ENCODE measurements around the gene SMCO2.

The SMCO2 gene

GRCh38 chr12:27502021-27502435 lies 55.5 kb downstream of the SMCO2 start:
- DNase-seq: no peak

GRCh38 chr12:27504507-27504906 lies 58.0 kb downstream of the SMCO2 start:
- DNase-seq: no peak

DNA sequence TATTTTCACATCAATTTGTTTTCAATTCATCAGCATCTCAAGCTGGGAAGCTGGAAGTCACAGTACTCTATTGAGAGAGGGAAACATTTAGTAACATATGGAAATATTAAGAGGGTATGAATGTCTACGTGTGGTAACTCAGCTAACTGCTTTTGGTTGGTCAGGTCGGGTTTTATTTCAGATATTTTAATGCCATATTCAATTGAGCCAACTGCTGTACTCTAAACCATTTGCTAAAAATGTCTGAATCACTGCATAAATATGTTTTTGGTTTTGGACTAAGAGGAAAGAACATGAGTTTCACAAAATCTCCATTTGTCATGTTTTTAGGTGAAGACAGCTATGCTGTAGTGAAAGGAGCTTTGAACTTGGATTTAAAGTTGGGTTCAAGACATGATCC lies 58.6 kb downstream of the SMCO2 start:
- no peak for DNase-seq

- no peak for DNase-seq
Measured at GRCh38 chr12:27505761-27506160, 59.2 kb downstream of the SMCO2 start.

- no peak for DNase-seq
Measured at GRCh38 chr12:27506645-27507189, 60.2 kb downstream of the SMCO2 start.

DNA sequence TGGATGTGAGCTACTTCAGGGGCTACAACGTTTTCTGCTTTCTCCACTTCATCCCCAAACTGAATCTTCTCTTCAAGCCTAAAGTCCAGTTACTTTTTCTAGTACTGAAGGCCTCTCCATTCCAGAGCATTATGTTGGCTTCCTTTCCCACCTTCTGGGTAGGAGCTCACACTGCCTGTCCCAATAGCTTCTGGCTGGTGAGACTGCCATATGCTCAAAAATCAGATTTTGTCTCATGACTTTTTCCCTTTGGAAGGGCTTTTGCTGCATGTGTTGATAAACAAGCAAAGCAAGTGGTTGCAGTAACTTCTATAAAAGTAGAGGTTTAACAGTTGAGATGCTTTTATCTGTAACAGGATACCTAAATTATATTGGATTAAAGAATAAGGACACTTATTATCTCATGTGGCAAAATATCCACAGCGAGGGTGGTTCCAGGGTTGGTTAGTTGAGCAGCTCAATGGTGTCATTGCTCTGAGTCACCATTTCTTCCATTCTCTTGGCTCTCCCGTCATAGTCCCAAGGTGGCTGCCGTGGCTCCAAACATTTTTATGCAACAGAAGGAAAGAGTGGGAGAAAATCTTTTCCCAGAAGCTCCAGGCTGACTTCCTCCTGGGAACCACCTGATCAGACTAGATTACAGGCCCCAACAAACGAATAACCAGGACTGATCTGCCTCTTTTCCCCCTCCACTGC lies 62.3 kb downstream of the SMCO2 start:
- DNase-seq: no peak

GRCh38 chr12:27511031-27511722 lies 64.6 kb downstream of the SMCO2 start:
- no peak for DNase-seq

- no peak for DNase-seq
Measured at GRCh38 chr12:27511723-27512045, 65.1 kb downstream of the SMCO2 start.

DNA sequence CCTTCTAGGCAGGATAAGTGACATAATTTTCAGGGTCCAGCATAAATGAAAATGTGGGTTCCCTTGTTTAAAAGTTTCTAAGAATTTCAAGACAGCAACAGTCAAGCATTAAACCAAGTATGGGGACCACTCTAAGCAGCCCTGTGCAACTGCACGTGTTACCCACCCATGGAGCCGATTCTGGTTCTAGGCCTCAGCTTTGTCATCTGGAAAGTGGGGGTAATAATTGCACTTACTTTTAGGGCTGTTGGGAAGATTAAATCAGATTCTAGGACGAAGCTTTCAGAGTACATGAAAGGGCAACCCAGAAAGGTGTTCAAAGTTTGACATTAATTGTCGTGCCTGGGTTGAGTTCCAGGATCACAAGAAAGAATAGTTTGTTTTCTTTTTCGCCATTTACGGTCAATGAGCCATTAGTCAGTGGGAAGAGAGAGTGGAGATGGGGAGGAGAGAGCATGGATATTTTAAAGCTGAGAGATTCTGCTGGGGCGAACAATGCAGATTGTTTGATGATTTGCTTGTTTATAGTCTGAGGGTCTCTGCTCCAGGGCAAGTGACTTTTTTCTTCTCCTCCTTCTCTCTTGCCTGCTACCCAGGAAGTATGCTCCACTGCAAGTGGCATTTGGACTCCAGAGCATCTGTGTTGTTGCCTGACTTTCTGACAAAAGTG lies 66.8 kb downstream of the SMCO2 start:
- no peak for DNase-seq

DNA sequence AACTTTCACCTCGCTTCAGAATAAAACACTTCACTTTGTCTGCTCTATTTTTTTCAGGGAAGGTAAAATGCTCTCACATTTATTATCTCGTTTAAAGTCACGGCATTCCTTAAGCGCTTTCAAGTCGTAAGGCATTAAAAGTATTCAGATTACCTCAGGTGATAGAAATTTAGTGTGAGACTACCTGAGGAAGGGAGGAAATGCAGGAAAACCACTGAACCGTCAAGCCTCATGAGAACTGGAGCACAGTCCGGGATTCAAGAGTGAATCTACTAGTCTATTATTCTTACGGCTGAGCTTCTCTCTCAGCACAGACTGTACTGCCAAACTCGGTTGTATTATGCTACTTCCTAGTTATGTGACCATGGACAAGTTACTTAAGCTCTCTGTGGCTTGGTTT lies 69.1 kb downstream of the SMCO2 start:
- no peak for DNase-seq

DNA sequence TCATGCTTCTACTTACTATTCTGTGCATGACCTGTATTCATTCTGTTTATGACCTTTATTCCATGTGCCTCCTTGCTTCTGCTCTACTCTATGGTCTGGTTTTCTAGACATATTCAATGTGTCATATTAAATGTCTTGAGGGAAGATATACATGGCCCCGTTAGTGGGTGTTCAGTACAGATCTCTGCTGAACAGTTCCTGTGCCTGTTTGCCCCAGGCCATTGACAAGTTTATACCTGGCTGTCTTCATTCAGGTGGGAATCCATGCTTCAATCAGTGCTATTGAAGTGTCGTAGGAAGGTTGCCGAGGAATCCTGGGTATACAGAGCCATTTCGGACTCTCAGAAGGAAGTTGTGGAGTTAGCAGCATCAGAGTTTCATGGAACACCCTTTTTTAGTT lies 70.1 kb downstream of the SMCO2 start:
- DNase-seq: no peak

DNA sequence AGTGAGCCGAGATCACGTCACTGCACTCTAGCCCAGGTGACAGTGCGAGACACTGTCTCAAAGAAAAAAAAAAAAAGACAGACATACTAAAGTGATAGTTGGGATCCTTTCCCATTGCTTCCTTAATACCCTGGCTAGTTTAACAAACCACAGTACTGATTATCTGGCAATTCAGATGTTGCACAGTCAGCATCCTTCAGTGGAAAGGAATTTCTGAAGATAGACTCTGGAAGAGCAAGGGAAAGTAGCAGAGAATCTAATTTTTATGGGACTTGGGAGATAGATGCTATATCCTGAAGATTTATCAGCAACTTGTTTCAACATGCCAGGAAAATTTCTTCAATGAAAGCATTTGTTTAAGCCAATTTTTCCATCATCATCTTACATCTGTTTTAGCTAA lies 71.0 kb downstream of the SMCO2 start:
- DNase-seq: no peak

DNA sequence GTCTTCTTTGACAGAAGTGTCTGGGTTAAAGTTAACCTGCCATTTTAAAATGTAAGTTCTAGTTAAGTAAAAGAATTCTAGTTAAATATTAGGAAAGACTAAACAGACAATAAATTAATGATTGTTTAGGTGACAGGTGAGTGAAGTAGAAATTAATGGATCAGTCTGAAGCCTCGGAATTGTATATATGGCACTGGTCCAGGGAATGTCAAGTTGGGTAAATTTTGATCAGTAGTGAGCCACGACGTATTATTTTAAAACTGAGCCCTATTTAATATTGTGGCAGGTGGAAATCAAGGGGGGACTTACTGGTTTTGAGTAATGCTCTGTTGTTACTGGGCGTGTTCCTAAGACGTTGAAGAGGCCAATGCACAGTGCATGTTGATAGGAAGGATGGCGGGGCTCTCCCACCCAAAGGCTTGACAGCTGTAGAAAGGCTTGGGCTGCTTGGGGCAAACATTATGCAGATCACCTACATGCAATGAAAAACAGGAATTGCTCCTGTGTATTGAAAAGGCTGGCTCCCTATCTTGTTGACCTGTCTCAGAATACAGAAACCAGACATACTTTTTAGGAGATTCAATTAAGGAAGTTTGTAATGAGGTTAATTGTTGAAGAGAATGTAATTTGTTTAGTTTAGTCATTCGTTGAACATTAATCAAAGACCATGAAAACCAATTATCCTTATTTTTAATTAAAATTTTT lies 71.6 kb downstream of the SMCO2 start:
- no peak for DNase-seq

- DNase-seq: no peak
Measured at GRCh38 chr12:27521066-27521465, 74.5 kb downstream of the SMCO2 start.

DNA sequence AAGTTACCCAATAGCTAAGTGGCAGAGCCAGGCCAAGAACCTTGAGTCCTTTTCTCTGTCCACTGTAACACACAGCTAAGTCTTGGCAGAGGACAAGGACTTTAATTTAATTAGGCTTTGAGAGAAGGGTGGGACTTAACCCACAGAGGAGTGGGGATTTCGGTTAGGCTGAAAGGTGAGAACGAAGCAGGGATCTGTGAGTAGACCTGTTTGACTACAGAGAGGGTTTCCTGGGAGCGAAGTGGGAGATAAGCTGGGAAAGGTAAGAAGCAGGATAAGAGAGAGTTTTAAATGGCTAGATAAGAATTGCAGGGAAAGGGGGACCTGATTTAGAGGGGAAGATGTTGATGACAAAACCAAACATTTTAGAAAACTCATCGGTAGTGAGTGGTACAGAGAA lies 75.4 kb downstream of the SMCO2 start:
- no peak for DNase-seq

DNA sequence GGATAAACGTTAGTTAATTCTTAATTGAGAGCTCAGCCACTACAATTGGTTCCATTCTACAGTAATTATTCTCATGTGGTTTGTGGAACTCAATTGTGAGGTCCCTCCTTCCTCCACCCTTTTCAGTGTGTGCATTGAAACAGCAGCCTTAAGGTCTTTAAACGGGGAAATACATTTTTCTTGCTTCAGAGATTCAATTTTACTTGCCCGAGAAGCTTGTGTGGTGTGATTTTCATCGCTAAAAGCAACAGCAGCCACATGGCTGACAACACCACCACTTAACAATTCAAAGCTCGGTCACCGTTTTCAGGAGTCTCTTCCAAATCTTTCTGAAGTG lies 76.7 kb downstream of the SMCO2 start:
- DNase-seq: no peak

DNA sequence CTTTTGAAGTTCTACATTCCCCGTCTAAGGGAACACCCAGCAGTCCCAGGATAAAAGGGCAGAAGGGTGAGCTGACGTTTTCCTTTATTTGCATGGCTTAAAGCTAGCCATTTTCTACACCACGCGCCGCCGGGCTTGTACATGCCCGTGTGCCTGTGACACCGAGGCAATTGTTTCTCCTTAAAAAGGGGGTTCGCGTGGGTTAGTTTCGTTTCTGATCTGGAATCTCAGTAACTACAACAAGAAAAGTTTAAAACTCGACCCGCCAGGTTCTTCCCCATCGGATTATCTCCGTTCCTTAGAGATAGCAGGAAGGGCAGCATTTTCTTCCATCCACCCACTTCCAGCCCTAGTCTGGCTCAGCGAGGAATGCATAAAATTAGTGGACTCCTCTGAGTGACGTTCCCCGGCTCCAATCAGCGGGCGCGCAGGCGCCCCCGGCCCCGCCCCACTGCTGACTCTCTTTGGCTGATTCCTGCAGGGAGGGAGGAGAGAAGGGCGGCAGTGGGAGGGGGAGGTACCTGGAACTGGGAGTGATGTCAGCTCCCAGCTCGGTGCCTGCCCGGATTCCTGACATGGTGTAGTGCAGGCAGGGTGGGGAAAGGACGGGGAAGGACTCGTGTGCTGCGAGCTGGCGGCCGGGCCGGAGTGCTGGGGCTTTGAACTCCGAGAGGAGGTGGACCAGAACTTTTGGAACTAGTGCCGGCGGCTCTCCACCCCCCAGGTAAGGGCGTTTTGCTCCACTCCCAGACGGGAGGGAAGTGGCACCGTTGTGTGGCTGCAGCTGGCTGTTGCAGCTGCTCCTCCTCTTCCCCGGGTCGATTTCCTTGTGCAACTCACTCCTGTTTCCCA lies 77.3 kb downstream of the SMCO2 start, which contains the start of gene PPFIBP1:
TSS of gene PPFIBP1 (plus strand) at position 565 of the 852 bp plus-strand sequence. CDS start 109,191 bp downstream, outside the sequence.
- DNase-seq: peak; percentile 69

DNA sequence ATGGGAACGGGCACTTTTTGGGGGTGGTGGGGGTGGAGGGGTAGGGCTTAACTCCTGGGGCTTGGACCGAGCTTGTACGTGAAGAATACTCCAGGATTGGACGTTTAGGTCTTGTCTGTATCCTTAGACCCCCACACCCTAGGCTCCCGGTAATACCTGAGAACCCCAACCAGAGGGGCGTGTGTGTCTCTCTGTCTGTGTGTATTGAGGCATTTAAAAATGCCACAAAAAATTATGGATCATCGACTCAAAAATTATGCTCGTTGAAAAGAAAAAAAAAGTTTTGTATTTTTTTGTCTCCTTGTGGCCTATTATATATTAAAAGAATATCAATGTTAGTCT lies 77.9 kb downstream of the SMCO2 start:
- no peak for DNase-seq

DNA sequence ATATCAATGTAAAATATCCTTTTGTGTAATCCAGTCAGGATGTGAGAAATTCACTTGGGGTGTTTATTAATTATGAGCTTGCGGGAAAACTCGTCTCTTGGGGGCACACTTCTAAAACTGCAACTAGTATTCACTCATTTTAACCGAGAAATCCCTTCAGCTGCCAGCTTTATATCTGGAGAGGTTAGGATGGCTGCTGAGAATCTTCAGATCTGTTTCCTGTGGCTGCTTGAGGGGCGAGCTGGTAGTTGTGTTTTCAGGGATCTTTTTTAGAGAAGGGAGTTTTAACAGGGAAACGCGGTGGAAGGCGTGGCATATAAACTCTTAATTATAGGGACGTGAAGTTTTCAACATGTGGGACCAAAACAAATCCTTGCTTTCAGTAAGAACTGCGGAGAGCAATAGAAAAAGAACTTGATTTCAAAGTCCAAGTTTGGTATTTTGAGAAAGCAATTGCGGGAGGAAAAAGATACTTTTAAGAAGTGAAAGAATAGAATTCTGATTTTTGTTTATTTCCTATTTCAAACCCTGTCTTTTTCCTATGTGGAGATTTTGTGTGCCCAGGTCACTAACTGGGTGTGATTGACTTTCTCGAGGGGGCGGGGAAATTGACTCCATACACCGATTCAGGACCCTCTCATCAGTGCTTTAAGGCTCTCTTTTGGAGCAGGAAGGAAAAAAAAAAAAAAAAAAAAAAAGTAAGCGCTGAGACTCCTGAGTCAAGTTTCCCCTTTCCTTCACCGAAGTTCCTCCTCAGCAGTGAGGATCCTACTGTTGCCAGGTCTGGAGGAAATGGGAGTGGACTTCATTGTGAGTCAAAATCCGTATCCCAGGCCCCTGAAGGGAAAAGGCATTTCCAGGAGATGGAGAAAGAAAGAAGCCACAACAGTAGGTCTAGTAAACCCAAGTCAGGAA lies 78.6 kb downstream of the SMCO2 start:
- no peak for DNase-seq

- no peak for DNase-seq
Measured at GRCh38 chr12:27527512-27527911, 81.0 kb downstream of the SMCO2 start.

DNA sequence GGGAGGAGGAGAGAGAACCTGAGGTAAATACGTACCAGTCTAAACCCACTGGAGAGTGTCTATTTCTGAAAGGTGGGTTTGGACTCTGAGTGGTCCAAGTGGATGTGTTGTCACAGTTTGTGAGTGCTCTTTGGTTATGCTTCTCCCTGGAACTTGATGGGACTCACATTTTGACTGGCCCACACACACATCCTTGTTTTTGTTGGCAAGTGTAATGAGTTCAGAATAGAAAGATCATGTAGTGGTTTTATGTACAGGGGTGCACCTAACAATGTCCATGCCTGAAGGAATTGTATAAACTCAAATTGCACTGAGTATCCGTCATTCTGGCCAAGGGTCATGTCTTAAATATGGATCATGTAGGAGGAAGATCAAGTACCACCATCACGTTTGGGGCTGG lies 82.3 kb downstream of the SMCO2 start:
- DNase-seq: no peak

Measured in NCI-H748 treated with DMSO at 0.1 percent for 48 hours (cell line).